HL-60/S4 (cell line): Measurements from ENCODE around the gene KDELR1.
"Not testable (repeated sequence)": the region's sequence is repeated elsewhere in the genome, so short reads cannot be mapped to it uniquely, and the experiment has no call there.

Experiments
- in situ Hi-C: fragments of 300-500 bp; cut with MboI; formaldehyde crosslinking; loops from 2 replicates; pipeline ENCODE4 v1.14.3; 2022; ENCODE audit warnings: low sequenced_read_pairs

Gene KDELR1

GRCh38 chr19:48372904-48373303 lies 18.4 kb downstream of the KDELR1 start:
- in situ Hi-C loops = no loop called here

- in situ Hi-C loops = not testable (repeated sequence)
Measured at GRCh38 chr19:48371771-48372170, 19.6 kb downstream of the KDELR1 start.

DNA sequence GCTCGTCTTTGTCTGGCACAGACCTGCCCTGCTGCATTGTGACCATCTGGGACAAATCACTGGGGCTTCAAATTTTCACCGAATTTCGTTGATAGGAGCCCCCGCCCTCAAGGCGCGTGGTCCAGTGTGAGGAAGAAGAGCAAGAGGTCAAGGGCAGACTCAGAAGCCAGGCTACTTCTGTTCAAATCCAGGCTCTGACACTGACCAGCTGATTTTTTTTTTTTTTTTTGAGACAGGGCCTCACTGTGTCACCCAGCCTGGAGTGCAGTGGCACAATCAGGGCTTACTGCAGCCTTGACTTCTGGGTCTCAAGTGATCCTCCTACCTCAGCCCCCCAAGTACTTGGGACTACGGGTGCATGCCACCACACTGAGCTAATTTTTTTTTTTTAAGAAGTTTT lies 20.0 kb downstream of the KDELR1 start:
- in situ Hi-C loops = no loop called here

DNA sequence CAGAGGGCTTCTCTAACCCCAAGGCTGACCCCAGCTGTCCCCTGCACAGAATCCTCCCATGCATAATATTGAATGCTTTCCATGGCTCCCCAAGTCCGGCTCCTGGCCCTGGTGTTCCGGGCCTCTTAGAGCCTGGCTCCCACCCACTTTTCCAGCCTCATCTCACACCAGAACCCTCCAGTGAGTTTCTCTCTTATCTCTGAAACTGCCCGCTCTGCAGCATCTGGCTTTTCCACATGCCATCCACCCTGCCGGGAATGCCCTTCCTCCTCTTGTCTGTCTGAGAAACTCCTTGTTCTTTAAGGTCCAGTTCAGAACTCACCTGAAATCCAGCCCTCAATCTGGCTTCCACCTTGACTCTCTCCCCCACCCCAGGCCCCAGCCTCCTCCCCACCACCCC lies 20.4 kb downstream of the KDELR1 start:
- in situ Hi-C loops = no loop called here

DNA sequence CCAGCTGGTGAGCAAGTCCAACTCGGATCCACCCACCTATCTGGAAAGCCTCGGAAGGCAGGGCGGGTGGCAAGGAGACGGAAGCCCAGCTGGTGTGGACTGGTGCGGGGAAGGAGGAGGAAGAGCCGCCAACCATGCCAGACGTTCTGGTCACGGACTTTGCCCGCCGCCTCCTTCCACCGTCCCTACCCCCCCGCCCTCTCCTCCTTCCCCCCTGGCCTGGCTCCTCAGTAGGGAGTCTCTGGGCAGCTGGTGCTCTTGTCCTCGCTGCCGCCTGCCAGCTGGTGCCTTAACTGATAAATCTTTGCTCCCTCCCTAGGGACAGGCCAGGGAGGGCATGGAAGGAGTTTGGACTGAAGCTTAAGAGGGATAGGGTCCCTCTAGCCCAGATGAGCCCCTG lies 22.4 kb downstream of the KDELR1 start:
- in situ Hi-C loops = no loop called here

GRCh38 chr19:48367855-48368254 lies 23.5 kb downstream of the KDELR1 start:
- in situ Hi-C loops = no loop called here

- in situ Hi-C loops = no loop called here
Measured at GRCh38 chr19:48365602-48366001, 25.7 kb downstream of the KDELR1 start.

DNA sequence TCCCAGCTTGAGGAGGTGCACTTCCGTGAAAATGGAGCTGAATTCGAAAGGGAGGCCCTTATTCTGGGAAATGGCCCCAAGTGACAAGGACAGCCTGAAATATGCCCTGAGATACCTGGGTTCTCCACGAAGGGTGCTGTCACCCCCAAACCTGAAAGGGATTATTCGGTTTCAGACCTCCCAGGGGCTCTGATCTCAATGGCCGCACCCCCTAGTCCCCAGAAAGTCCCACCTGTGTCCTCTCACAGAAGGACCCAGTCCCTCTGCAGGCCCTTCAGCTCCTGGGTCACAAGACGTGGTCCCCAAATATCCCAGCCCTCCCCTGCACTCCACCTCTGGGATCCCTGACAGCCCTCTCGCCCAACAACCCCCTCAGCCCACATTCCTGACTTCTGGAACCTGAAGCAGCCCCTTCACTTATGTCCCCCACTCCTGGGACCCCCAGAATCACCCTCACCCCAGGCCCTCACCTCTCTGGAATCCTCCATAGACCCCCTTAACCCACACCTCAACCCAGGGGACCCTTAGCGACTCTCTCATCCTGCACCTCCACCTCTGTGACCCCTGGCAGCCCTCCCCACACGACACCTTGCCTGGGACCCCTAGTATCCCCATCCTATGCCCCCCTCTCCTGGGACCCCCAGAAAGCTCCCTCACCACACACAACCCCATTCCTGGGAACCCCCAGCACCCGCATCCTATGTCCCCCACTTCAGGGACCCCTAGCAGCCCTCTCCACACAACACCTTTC lies 26.6 kb downstream of the KDELR1 start:
- in situ Hi-C loops = no loop called here

GRCh38 chr19:48363810-48364597 lies 27.3 kb downstream of the KDELR1 start, which contains the start of the genes SYNGR4 and TMEM143:
TSS of gene SYNGR4 (plus strand) at chr19:48364367. CDS start at chr19:48365843, 1,476 bp downstream.
TSS of gene TMEM143 (minus strand) at chr19:48363940. CDS start at chr19:48363920, 20 bp downstream.
- in situ Hi-C loops = no loop called here

DNA sequence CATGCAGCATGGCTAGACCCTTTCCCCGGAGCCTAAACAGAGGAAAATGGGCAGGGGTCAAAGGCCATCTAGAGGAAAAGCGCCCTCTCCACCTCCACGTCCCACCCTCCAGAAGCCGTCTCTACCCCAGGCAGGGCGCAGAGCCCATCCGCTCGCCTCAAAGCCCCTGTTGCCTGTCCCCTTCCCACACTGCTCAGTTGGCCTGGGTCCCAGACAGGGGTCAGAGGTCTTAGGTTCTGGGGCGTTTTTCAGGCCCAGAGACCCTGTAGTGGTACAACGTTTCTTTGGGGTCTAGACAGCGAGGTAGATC lies 27.9 kb downstream of the KDELR1 start:
- in situ Hi-C loops = no loop called here

DNA sequence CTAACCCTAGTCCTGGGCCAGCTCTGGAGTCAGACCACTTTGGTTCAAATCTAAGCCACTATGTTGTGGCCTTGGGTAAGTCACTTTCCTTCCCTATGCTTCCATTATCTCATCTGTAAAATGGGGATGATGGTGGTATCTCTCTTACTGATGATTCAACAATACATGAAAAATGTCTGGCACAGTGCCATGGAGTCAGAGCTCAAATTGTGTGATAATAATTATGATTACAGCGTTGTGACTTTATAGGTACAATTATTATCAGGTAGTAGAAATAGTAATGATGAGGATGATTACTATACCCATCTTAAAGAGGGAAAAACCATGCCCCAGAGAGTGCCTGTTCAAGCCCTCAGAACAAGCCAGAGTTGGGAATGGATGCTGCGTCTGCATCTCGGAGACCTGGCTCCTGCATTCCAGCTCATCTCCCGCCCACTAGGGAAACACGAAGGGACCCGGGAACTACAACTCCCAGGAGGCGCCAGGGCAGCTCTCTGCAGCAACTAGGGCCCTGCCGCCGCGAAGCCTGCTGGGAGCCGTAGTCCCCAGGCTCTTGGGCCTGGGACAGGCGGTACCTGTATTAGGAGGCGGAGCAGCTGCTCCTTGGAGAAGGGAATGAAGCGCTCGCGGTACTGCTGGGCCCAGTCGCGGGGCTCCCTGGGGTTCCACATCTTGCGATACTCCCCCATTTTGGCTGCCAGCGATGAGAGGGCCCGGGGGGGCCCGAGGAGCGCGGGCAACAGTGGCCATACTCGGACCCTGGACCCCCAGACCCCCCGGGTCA lies 28.4 kb downstream of the KDELR1 start:
- in situ Hi-C loops = no loop called here

- in situ Hi-C loops = no loop called here
Measured at GRCh38 chr19:48361912-48362311, 29.4 kb downstream of the KDELR1 start.

DNA sequence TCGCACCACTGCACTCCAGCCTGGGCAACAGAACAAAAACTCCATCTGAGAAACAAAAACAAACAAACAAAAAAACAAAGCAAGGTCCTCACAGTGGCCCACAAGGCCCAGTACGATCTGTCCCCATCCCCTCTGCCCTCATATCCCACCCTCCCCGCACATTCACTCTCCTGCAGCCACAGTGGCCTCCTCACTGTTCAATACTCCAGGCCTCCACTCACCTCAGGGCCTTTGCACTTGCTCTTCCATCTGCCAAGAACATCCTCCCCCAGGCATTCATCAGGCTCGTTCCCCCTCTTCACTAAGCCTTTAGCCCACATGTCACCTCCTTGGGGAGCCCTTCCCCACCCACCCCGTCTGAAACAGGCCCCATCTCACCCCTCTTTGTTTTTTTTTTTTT lies 32.2 kb downstream of the KDELR1 start:
- in situ Hi-C loops = no loop called here

DNA sequence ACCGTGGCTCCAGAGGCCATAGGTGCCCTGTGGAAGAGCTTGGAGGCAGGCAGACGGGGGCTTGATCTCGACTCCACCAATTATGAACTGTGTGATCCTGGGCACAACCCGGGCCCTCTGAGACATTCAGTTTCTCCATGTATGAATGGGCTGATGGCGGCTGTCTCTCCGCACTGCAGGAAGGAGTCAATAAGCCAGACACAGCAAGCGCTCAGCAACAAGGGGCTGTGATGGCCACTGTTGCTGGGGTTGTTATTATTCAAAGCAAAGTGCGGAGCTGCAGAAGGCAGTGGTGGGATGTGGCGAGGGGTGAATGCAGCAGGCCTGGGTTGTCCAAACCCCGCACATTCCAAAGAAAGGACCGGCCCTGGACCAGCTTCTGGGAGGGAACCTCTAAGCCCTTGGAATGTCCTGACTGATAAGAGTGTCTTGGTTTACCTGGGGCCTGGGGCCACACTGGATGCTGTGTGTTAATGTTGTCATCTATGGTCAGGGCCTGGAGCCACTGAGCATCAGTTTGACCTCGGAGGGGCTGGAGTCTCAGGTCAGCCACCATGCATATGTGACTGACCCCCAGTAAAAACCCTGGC lies 35.9 kb downstream of the KDELR1 start:
- in situ Hi-C loops = no loop called here

DNA sequence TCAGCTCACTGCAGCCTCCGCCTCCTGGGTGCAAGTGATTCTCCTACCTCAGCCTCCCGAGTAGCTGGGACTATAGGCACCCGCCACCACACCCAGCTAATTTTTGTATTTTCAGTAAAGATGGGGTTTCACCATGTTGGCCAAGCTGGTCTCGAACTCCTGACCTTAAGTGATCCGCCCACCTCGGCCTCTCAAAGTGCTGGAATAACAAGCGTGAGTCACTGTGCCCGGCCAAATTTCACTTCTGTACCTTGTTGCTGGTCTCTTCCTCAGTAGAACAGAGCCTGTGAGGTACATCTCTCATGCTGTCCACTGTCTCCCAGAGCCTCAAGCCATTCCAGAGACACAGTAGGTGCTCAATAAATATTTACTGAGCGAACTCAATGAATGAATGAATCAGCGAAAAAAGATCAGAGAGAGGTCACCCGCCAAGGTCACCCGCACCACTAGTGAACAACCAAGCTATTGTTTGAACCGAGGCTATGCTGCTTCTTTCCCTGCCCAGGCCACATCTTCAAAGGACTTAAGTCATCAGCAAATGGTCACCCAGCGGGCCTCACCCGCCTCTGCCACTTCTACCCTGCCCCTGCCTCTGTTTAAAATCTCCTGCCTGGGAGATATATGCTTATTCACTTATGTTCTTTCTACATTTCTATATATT lies 36.9 kb downstream of the KDELR1 start:
- in situ Hi-C loops = no loop called here

- in situ Hi-C loops = no loop called here
Measured at GRCh38 chr19:48353677-48354076, 37.7 kb downstream of the KDELR1 start.

DNA sequence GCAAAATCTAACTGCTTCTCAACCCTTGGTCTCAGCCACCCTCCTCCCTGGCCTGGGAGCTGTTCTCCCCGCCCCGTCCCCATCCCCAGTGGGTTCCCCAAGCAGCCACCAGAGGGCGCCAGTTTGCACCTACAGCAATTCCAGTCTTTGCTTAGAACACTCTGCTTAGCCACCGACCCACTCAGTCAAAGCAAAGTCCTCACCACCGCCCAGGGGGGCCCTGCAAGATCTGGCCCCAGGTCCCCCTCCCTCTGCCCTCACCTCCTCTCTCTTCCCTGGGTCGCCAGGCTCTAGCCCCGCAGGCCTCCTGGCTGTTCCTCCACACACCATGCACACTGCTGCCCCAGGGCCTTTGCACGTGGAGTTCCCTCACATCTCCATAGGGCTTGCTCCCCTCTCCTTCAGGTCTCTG lies 40.0 kb downstream of the KDELR1 start:
- in situ Hi-C loops = no loop called here

- in situ Hi-C loops = no loop called here
Measured at GRCh38 chr19:48350856-48351255, 40.5 kb downstream of the KDELR1 start.

DNA sequence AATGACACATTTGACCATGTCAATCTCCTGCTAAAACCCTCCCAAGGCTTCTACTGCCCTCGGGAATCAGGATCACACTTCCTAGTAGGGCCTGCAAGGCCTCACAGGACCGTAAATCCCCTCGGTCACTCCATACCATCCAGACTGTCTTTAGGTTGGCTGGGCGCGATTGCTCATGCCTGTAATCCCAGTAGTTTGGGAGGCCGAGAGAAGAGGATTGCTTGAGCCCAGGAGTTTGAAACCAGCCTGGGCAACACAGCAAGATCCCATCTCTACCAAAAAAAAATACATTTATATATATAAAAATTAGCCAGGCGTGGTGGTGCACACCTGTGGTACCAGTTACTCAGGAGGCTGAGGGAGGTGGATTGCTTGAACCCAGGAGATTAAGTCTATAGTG lies 42.6 kb downstream of the KDELR1 start:
- in situ Hi-C loops = no loop called here

- in situ Hi-C loops = no loop called here
Measured at GRCh38 chr19:48348045-48348444, 43.3 kb downstream of the KDELR1 start.

GRCh38 chr19:48346191-48346590 lies 45.2 kb downstream of the KDELR1 start:
- in situ Hi-C loops = no loop called here
